ENCODE results near the gene CDR2.

DNA sequence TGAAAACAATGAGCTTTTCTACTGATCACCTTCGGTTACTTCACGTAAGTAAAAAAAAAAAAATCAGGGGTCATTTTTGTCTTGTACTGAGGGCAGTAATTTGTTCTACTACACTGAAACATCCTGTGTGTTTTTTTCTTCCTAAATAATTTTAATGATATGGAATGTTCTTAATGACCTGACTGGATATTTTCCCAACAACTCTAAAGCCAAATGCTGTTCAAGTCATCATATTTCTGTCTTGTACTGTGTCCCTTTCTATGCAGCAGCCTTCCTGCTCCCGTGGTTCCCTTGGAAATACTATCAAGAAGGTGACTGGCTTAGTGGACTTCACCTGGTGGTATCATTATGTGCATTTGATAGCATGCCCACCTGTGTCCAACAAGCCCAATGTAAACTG is 10.8 kb upstream of the CDR2 start:
- no peak for TF ChIP-seq POLR2AphosphoS5 (IDR thresholded peaks at IDR 0.05; ENCODE audit: insufficient read depth in 1 of 2, low read depth in 1 of 2)
- TF ChIP-seq POLR2A (IDR thresholded peaks at IDR 0.05), result no peak
